Measurements from ENCODE around the gene TULP3. TPM values are rescaled to one million over a fixed set of nuclear protein-coding genes. Genes with fewer than 3 reads are reported as not detected.

The TULP3 gene
- total RNA-seq, 2 donors from 2014 or later, result 9.7 to 17.0 TPM

DNA sequence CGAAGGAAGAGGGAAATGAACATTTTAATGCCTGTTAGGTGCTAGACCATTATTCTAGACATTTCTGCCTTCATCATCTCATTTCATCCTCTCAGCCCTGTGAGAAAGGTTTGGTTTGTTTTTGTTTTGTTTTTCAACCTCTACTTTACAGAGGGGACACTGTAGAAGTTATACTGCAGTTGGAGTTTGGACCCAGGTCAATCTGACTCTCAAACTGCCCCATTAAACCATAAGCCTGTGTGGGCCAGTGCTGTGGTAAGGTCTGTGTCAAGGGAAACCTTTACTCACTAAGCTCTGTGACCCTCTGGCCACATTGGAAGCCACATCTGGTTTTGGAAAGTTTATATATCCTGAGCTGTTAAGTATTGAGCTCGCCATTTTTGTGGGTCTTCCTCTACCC, 77.0 kb downstream of the TULP3 start:
- Histone ChIP-seq H3K36me3 (no peaks in the 10 kb centered on the region), H3K4me3 (no peak overlapping the region), H3K27me3 (no peaks in the 10 kb centered on the region), H3K4me1 (peaks cover 0 to 19% of the 10 kb centered on the region in 2 donors), H3K27ac (no peak overlapping the region), H3K9me3 (no peaks in the 10 kb centered on the region)
- TF ChIP-seq, protein P1, sequence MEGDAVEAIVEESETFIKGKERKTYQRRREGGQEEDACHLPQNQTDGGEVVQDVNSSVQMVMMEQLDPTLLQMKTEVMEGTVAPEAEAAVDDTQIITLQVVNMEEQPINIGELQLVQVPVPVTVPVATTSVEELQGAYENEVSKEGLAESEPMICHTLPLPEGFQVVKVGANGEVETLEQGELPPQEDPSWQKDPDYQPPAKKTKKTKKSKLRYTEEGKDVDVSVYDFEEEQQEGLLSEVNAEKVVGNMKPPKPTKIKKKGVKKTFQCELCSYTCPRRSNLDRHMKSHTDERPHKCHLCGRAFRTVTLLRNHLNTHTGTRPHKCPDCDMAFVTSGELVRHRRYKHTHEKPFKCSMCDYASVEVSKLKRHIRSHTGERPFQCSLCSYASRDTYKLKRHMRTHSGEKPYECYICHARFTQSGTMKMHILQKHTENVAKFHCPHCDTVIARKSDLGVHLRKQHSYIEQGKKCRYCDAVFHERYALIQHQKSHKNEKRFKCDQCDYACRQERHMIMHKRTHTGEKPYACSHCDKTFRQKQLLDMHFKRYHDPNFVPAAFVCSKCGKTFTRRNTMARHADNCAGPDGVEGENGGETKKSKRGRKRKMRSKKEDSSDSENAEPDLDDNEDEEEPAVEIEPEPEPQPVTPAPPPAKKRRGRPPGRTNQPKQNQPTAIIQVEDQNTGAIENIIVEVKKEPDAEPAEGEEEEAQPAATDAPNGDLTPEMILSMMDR (IDR thresholded peaks at IDR 0.05), result no peak
- DNase-seq (ENCODE audit: low spot score), result no peak

DNA sequence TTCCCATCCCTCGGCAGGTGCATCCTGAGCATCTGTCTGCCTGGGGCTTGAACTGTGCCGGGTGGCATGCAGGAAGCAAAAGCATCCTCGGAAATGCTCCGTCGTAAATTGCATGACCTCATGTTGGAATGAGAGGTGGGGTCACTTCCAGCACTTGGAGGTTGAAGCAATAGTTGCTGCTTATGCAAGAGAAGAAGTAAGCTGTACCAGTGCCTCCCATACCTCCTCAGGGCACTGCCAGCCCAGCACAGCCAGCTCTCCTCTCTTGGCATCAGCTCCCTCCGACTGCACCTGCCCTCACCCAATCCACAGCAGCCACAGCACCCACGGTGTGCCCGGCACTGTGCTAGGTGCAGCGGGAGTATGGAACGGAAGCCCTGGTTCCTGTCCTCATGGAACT, 80.1 kb downstream of the TULP3 start:
- no peak for DNase-seq (ENCODE audit: low spot score)
- no peaks in the 10 kb centered on the region for H3K9me3 ChIP-seq
- H3K36me3 ChIP-seq, result no peaks in the 10 kb centered on the region
- TF ChIP-seq, protein P1 (IDR thresholded peaks at IDR 0.05), result no peak
- no peak overlapping the region for H3K27ac ChIP-seq
- no peak overlapping the region for H3K4me3 ChIP-seq
- H3K27me3 ChIP-seq, result no peaks in the 10 kb centered on the region
- peaks cover 0 to 10% of the 10 kb centered on the region in 2 donors for H3K4me1 ChIP-seq

DNA sequence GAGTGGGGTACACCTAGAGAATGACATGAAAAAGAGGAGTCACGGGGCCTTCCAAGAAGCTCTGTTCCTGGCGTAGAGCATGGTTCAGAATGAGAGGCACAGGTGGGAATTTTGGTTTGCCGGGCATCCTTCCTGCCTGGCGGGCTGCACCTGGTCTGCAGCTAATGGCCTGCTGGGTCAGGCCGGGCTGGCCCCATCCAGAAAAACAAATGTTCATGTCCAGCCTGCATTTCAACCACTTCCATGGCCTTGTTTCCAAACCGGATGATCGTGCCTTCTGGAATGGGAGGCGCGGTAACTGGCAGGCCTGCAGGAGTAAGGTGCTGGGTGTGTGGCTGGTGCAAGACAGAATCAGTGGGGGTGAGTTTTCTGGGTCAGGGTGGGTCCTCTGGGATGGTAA, 82.9 kb downstream of the TULP3 start:
- Histone ChIP-seq H3K27me3 (no peaks in the 10 kb centered on the region), H3K27ac (no peak overlapping the region), H3K9me3 (no peaks in the 10 kb centered on the region), H3K4me1 (peaks cover 0 to 15% of the 10 kb centered on the region in 2 donors), H3K36me3 (no peaks in the 10 kb centered on the region), H3K4me3 (no peak overlapping the region)
- no peak for DNase-seq (ENCODE audit: low spot score)
- TF ChIP-seq, protein P1 (IDR thresholded peaks at IDR 0.05), result no peak

DNA sequence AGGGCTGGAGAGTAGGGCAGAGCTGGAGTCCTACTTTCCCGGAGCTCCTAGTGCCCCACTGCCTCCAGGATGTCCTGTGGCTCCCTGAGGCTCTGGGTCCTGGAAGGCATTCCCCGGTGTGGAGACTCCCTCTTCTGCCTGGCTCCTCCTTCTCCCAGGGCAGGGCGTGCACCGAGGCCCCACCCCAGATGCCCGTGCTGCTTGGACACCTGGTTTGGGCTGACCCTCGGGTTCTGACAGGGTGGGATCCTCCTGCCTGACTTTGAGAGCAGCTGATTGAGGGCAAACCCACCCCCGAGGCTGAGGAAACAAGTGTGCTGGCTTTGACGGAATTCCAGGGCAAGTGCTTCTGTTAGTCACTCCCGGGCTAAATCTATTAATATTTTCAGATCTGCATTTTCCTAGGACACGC, 83.9 kb downstream of the TULP3 start:
- no peak for DNase-seq (ENCODE audit: low spot score)
- peak overlapping the region in 1 of 2 donors; percentile 15 for H3K4me3 ChIP-seq
- H3K9me3 ChIP-seq, result no peaks in the 10 kb centered on the region
- peak overlapping the region in 1 of 2 donors; percentile 39 for H3K27ac ChIP-seq
- H3K36me3 ChIP-seq, result no peaks in the 10 kb centered on the region
- no peaks in the 10 kb centered on the region for H3K27me3 ChIP-seq
- H3K4me1 ChIP-seq, result peaks cover 0 to 15% of the 10 kb centered on the region in 2 donors
- TF ChIP-seq, protein P1 (IDR thresholded peaks at IDR 0.05), result no peak

DNA sequence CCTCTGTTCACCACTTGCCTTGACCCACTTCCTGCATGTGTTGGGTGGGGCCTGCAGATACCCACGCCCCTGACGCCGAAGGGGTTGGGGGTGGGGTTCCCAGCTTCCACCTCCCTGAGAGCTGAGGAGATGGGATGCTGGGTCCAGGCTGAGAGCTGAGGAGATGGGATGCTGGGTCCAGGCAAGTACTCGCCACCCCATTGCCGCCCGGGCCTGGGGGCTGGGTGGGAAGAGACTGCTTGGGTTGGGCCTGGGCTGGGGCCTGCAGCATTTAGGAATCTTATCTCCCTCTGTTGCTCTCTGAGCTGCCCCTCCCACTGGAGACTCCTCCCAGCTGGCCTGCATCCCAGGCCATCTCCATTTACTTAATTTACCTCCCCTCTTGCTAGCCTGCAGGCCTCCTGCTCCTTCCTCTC, 85.9 kb downstream of the TULP3 start:
- TF ChIP-seq, protein P1 (IDR thresholded peaks at IDR 0.05), result no peak
- H3K27ac ChIP-seq, result no peak overlapping the region
- H3K4me1 ChIP-seq, result peaks cover 0 to 15% of the 10 kb centered on the region in 2 donors
- DNase-seq (ENCODE audit: low spot score), result no peak
- H3K9me3 ChIP-seq, result no peaks in the 10 kb centered on the region
- H3K27me3 ChIP-seq, result no peaks in the 10 kb centered on the region
- H3K36me3 ChIP-seq, result no peaks in the 10 kb centered on the region
- no peak overlapping the region for H3K4me3 ChIP-seq

DNA sequence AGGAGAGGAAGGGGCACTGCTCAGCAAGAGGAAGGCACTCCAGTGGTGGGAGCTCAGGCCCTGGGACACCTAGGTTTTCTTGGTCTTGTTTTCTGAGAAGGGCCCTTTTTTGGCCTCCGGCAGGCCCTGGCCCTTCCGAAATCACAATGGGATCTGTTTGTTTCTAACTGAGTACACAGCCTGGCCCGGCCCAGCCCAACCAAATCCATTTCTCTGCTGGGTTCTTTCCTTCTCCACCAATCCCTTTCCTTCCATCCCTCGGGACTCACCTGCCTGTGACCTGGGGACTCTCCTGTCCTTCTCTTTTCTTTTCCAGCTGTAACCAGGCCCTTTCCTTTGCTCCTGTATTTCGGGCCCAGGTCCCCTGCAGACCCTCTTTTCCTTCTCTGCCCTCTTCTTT, 87.1 kb downstream of the TULP3 start:
- peaks cover 0 to 15% of the 10 kb centered on the region in 2 donors for H3K4me1 ChIP-seq
- TF ChIP-seq, protein P1 (IDR thresholded peaks at IDR 0.05), result no peak
- DNase-seq (ENCODE audit: low spot score), result no peak
- H3K36me3 ChIP-seq, result no peaks in the 10 kb centered on the region
- H3K9me3 ChIP-seq, result no peaks in the 10 kb centered on the region
- no peak overlapping the region for H3K4me3 ChIP-seq
- H3K27me3 ChIP-seq, result no peaks in the 10 kb centered on the region
- H3K27ac ChIP-seq, result no peak overlapping the region
